WTC11 (cell line): ENCODE measurements around the gene PRELID1.

Source experiments
- CREB1 ChIP-seq: sonication (generic); formaldehyde crosslinking; IDR thresholded peaks from 2 replicates; pipeline ENCODE4 v1.8.0; 2023; ENCODE audit warnings: mild to moderate bottlenecking, missing genetic modification reagents
- CREM ChIP-seq: sonication (generic); formaldehyde crosslinking; IDR thresholded peaks from 2 replicates; pipeline ENCODE4 v1.8.1; 2022; ENCODE audit warnings: mild to moderate bottlenecking, missing genetic modification reagents, moderate library complexity
- CTCF ChIP-seq: fragments of 200-600 bp; IDR thresholded peaks from 2 replicates; pipeline ENCODE4 v1.8.0; 2022; ENCODE audit warnings: antibody characterized with exemption
- GABPB1 ChIP-seq: sonication (generic); formaldehyde crosslinking; IDR thresholded peaks from 2 replicates; pipeline ENCODE4 v1.8.1; 2023; ENCODE audit warnings: mild to moderate bottlenecking, missing genetic modification reagents
- JUN ChIP-seq: sonication (generic); formaldehyde crosslinking; IDR thresholded peaks from 2 replicates; pipeline ENCODE4 v1.8.0; 2023; ENCODE audit warnings: mild to moderate bottlenecking, missing genetic modification reagents
- MYBL2 ChIP-seq: sonication (generic); formaldehyde crosslinking; IDR thresholded peaks from 2 replicates; pipeline ENCODE4 v1.8.1; 2023; ENCODE audit warnings: mild to moderate bottlenecking, moderate library complexity, missing genetic modification reagents
- SMAD3 ChIP-seq: sonication (generic); formaldehyde crosslinking; IDR thresholded peaks from 2 replicates; pipeline ENCODE4 v1.8.0; 2022; ENCODE audit warnings: missing genetic modification reagents, mild to moderate bottlenecking, borderline replicate concordance
- USF1 ChIP-seq: sonication (generic); formaldehyde crosslinking; IDR thresholded peaks from 2 replicates; pipeline ENCODE4 v1.8.0; 2022; ENCODE audit warnings: mild to moderate bottlenecking, missing genetic modification reagents
- TF ChIP-seq, protein P1 (sequence below): sonication (generic); formaldehyde crosslinking; IDR thresholded peaks from 2 replicates; pipeline ENCODE4 v1.8.1; 2022; ENCODE audit warnings: low read depth, mild to moderate bottlenecking, moderate library complexity, missing genetic modification reagents, borderline replicate concordance
- TF ChIP-seq, protein P2 (sequence below): sonication (generic); formaldehyde crosslinking; IDR thresholded peaks from 2 replicates; pipeline ENCODE4 v1.8.1; 2023; ENCODE audit warnings: mild to moderate bottlenecking, missing genetic modification reagents

DNA sequence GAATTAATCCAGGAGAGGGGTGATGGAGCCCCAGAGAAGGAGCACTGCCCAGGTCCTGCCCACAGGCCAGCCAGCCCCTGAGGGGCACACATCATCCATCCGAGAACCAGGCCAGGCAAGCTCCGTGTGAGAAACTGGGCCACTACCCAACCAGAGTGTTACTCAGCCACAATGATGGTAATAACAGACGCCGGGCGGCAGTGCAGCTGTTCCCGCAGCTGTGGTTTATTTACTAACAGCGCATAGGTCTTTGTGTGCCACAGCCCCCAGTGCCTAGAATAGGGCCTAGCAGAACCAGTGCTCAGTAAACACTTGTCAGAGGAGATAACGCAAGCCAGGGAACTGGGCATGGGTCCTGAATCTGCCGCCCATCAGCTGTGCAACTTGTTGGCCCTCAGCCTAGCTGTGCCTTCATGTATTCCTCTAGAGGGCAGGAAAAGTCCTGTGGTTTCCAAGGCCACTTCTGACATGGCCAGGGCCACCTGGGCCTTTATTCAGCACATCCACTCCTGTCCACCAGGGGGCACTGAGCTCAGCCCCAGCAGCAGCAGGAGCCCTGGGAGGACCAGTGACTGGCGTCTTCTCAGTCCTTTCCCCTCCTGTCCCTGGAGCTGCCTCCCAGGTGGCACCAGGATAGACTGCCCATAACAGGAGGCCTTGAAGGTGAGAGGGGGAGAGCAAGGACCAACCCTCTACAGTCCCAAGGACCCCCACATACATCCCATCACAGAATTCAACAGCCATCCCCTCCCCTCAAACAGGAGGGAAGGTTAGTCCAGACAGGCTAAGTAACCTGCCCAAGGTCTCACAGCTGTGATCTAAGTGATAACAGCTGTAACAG lies 6.0 kb downstream of the PRELID1 start:
- TF ChIP-seq CTCF (peak; percentile 88), SMAD3 (CRISPR knock-in tag) (no peak), GABPB1 (CRISPR knock-in tag) (no peak), USF1 (CRISPR knock-in tag) (no peak), MYBL2 (CRISPR knock-in tag) (no peak), CREB1 (no peak), CREM (no peak), JUN (no peak)
- TF ChIP-seq, protein P1, sequence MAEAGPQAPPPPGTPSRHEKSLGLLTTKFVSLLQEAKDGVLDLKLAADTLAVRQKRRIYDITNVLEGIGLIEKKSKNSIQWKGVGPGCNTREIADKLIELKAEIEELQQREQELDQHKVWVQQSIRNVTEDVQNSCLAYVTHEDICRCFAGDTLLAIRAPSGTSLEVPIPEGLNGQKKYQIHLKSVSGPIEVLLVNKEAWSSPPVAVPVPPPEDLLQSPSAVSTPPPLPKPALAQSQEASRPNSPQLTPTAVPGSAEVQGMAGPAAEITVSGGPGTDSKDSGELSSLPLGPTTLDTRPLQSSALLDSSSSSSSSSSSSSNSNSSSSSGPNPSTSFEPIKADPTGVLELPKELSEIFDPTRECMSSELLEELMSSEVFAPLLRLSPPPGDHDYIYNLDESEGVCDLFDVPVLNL (CRISPR knock-in tag): no peak
- TF ChIP-seq, protein P2, sequence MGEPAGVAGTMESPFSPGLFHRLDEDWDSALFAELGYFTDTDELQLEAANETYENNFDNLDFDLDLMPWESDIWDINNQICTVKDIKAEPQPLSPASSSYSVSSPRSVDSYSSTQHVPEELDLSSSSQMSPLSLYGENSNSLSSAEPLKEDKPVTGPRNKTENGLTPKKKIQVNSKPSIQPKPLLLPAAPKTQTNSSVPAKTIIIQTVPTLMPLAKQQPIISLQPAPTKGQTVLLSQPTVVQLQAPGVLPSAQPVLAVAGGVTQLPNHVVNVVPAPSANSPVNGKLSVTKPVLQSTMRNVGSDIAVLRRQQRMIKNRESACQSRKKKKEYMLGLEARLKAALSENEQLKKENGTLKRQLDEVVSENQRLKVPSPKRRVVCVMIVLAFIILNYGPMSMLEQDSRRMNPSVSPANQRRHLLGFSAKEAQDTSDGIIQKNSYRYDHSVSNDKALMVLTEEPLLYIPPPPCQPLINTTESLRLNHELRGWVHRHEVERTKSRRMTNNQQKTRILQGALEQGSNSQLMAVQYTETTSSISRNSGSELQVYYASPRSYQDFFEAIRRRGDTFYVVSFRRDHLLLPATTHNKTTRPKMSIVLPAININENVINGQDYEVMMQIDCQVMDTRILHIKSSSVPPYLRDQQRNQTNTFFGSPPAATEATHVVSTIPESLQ (CRISPR knock-in tag): no peak
